GM12891 (cell line): Measurements from ENCODE around the gene NCF2.

Experiments used
- PAX5 ChIP-seq: IDR thresholded peaks from 2 replicates; pipeline ENCODE4 v1.6.1; 2011; ENCODE audit warnings: low read length, moderate library complexity, mild to moderate bottlenecking; ENCODE audit not compliant: insufficient read depth, severe bottlenecking
- POLR2A ChIP-seq: IDR thresholded peaks from 2 replicates; pipeline ENCODE4 v1.6.1; 2011; ENCODE audit warnings: low read depth, low read length, control low read depth
- TAF1 ChIP-seq: IDR thresholded peaks from 2 replicates; pipeline ENCODE4 v1.6.1; 2011; ENCODE audit warnings: low read depth, low read length, control low read depth

DNA sequence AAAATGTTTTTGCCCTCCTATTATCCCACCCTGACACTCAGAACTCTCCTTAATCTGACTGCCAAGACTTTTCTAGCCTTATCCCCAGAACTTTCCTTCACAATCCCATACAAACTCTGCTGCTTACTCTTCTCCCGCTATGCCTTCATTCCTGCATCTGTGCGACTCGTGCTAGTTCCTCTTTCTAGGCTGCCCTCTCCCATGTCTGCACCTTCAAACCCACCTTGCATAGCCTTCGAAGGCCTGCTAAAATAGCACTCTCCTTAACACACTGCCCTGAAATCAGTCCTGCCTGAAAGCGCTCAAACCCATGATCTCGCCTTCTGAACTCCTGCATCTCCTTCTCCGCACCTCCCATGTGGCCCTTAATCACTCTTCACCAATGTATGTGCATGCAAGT, 2.5 kb upstream of the NCF2 start:
- TF ChIP-seq TAF1 (no peak), POLR2A (no peak), PAX5 (no peak)
